HG03280 (cell line): ENCODE measurements around the gene CDH4.

ENCODE experiments used
- ATAC-seq: cut with Tn5 transposase; IDR thresholded peaks from one replicate; pipeline ENCODE4 v1.9.1; 2021; ENCODE audit warnings: mild to moderate bottlenecking, moderate library complexity; ENCODE audit not compliant: unreplicated experiment

CDH4 gene

DNA sequence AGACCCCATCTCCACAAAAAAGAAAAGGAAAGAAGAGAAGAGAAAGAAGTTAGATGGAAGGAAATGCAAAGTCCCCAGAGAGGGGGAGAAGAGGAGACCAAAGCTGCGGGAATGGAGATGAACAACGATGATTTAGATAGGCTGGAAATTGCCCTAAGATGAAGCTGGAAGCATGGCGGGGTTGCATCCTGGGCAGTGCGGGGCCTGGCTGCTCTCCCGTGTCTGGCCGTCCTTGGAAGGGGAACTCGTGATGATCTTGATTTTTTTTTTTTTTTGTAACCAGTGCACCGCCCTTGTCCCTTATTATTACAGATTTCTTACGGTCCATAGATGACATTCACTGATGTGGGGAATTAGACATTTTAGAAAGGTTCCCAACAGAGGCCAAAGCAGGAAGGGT is 276.5 kb downstream of the CDH4 start:
- ATAC-seq, result no peak

- no peak for ATAC-seq
These were observed 277.3 kb downstream of the CDH4 start for GRCh38 chr20:61529354-61529753.

- no peak for ATAC-seq
These were observed 279.7 kb downstream of the CDH4 start for GRCh38 chr20:61531553-61532345.

DNA sequence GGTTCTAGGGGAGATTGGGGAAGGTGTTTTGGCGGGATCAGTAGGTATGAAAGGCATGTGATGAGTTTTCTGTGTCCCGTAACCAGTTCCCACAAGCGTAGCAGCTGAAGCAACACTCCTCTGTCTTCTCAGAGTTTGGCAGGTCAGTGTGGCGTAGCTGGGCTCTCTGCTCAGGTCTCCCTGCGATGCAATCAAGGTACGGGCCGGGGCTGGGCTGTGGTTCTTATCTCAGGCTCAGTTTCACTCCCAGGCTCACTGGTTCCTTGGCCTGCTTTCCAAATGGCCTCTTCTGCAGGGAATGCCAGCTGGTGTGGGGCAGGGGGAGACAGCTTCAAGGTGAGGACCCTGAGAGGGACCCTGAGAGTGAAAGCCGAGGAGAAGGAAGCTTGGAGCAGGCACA is 280.7 kb downstream of the CDH4 start:
- no peak for ATAC-seq

DNA sequence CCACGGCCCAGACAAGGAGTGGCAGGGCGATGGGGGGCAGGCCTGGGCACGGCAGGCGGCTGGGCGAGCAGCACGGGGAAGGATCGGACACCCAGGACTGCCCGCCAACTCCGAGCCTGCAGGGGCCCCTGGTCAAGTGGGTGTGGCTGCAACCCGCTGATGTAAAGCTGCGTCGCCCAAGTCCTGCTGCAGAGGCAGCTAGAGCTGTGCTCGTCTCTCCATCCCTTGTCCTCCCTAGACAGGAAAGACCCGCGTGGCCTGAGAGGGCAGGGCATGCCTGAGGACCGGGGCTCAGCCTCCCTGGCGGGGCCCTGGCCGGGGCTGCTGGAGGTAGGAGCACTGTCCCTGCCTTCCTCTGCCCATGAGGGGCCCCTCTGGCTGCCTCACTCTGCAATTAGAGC is 281.2 kb downstream of the CDH4 start:
- ATAC-seq, result no peak

GRCh38 chr20:61534346-61534745 is 282.3 kb downstream of the CDH4 start:
- no peak for ATAC-seq

GRCh38 chr20:61535091-61535490 is 283.0 kb downstream of the CDH4 start:
- ATAC-seq, result no peak

DNA sequence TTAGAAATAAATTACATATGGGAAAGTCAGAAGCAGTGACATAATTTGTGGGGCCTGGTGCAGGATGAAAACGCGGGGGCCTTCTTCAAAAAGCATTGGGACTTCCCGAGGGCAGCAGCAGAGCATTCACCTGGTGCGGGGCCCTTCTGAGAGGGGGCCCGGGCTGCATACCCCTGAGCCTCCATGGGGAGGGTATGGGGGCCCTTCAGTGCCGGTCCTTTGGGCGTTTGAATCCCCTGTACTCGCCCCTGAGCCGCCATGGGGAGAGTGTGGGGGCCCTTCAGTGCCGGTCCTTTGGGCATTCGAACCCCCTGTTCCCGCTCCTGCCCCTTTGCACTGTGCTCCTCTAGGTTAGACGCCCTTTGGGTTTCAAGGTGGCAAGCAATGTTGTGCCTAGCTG is 283.5 kb downstream of the CDH4 start:
- ATAC-seq, result no peak

DNA sequence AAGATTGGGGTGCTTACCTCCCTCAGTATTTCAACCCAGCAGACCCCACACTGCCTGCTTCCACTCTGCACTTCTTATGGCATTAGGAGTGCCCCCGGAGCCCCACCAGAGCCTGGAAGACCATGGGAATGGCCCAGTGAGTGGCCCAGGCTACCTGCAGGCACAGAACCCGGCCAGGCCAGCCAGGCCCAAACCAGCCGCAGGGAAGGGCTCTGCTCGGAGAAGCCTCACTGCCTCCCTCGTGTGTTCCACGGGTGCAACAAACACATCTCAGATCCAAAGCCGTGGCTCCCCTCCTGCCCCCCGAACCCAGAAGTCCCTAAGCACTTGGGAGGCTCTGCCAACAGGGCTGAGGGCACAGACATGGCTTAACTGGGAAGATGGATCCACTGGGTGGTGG is 283.9 kb downstream of the CDH4 start:
- ATAC-seq, result no peak

GRCh38 chr20:61536671-61537070 is 284.6 kb downstream of the CDH4 start:
- ATAC-seq, result no peak

DNA sequence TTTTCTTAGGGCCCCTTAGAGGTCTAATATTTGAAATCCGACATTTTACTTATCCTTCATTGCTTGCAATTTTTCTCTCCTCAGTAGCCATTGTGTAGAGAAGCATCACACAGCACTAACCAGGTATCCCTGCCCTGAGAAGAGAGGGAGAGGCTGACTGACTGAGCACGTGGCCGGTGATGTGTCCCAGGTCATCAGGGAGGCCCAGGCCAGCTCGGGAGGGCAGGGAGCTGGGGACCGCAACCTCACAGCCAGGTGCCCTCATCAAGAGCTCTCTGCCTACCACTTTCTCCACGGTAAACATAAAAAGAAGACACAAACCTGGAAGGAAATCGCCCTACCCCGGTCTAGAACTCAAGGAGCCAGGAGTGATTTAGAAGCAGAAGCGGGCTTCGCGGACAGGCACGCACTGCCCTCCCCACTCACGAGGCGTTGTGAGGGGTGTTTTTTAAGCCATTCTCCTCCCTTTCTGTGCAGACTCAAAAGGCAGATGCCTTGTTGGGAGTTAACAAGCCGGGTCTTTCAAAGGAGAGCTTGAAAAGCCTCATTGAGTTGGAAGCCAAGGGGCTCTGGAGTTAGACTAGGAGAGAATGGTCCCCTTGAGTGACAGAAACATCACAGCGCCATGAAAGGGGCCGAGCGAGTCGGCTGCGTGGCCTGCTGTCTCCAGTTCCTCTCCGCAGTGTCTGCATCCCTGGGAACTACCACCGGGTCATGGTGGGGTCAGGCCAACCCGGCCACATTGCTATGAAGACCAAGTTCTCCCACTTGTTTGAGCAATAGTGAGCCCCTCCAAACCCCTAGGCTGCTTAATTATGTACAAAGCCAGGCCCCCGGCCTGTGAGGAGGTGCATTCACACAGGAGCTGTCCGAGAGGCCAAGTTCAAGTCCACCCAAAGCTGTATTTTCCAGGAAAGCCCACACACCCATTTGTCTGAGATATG is 285.4 kb downstream of the CDH4 start:
- ATAC-seq, result no peak

GRCh38 chr20:61538183-61538942 is 286.3 kb downstream of the CDH4 start:
- ATAC-seq, result no peak

DNA sequence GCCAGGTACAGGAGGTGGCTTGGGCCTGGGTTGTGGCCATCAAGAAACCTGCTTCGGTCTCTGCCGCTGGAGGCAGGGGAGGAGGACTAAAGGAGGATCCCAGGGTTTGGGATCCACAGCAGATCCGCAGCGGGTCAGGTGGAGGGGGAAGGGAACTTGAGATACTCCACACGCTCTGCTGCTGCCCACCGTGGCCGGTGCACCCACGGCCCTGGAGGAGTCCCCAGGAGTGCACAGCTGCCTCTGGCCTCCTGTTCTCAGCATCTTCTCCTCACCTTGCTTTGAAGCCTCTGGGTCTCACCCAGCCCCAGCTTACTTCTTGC is 286.8 kb downstream of the CDH4 start:
- ATAC-seq, result no peak

- no peak for ATAC-seq
These were observed 287.8 kb downstream of the CDH4 start for GRCh38 chr20:61539706-61540360.

GRCh38 chr20:61541537-61541936 is 289.5 kb downstream of the CDH4 start:
- ATAC-seq, result no peak

- ATAC-seq, result no peak
These were observed 291.0 kb downstream of the CDH4 start for GRCh38 chr20:61543086-61543485.

DNA sequence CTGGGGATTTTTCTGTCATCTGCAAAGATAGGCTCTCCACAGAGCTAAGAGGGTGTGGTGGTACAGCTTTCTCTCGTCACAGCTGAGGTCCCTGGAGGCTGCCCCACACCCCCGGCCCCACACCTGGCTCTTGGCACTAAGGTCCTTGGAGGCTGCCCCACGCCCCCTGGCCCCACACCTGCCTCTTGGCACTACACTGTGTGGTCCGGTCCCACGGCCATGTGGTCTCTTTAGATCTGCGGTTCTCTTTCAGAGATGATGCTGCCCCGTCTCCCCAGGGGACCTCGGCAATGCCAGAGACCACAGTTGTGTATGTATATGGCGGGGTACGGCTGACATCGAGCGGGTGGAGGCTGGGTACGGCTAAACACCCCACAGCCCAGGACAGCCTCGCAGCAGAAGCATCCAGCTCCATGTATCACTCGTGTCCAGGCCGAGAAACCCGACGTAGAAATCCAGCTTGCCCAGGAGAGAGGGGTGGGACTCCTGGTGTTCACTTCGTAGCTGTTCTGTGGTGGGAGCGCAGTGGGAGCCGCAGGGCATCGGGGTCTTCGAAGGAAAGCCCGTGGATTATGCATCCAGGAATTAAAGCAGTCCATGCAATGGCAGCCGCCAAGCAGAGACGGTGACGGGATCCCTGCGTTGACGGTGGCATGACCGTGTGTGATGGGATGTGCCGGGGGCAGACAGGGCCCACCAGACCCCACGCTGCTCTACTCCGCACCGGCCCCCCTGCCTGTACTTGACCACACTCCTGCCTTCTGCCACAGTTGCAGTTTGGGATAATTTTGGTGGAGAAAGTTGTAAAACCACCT is 292.1 kb downstream of the CDH4 start:
- ATAC-seq, result no peak

DNA sequence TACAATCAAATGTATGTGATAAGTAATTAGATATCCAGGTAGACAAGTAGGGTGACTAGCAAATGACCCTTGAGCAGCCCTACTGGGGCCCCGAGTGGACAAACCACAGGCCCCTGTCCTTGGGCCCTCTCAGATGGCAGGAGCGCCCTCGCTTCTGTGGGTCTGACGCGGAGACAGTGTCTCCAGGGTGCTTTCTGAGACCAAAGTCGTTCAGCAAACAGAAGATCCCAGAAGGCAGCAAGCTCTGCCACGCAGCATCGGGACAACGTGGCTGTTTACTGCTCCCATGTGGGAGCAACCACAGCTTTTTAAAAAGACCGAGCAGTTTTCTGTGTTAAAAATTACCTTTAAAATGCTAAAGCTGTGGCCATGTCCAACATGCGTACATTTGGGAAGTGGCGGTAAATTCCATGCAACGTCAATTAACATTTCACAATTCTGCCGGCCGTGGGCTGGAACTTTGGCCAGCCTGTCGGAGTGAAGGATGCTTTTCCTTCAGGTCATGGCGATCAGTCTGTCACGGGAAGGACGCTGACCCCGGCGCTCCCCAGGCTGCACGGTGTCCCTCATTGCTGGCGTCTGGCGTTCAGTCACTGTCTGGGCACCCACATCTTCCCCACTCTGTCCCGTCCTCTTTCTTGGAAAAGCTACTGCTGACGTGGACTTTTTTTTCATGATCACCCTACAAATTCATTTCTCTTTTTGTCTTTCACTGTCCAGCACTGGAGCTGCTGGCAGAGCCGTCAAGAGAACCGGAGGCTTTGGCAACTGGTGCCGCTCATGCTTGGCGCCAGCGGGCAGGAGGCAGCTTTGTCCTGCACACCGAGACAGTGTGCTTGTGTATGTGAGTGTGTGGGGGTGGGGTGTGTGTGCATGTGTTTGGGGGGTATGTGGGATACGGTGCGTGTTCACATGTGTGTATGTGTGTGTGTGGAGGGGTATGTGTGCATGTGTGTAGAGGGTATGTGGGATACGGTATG is 293.1 kb downstream of the CDH4 start:
- ATAC-seq, result no peak

- ATAC-seq, result no peak
These were observed 294.6 kb downstream of the CDH4 start for GRCh38 chr20:61546641-61547040.
